GM13976 (cell line): Measurements from ENCODE around the gene CDK14.

ENCODE experiments used
- DNase-seq: peaks from one replicate; pipeline ENCODE4 v3.0.0; 2012; ENCODE audit warnings: low spot score
- CTCF ChIP-seq: IDR thresholded peaks from 2 replicates; pipeline ENCODE4 v1.5.1; 2012; ENCODE audit warnings: borderline replicate concordance, mild to moderate bottlenecking; ENCODE audit not compliant: insufficient read depth; ENCODE audit errors: extremely low read depth, missing control alignments, control extremely low read depth
- in situ Hi-C: fragments of 300-500 bp; cut with MboI; formaldehyde crosslinking; loops from one replicate; pipeline ENCODE4 v1.12.0; 2022; ENCODE audit warnings: low sequenced_read_pairs, mixed read lengths, inconsistent platforms; ENCODE audit not compliant: unreplicated experiment

Gene CDK14

DNA sequence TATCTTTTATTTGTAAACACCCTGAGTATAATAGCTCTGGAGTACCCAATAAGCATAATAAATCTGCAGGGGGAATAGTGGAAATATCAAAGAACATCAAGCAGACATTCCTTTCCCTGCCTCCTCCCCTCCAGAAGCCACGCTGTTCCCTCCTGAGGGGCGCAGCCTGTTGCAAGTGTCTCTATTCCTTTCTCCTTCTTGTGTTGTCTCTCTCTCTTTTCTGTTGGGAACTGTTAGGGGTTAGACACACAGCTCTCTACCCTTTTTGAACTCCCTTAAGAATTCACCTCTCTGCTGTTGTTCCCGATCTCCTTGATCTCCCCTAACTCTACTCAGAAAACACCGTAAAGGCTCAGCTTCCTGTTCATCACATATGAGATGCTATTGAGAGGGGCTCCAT is 490.1 kb downstream of the CDK14 start:
- DNase-seq, result no peak
- no peak for TF ChIP-seq CTCF
- in situ Hi-C loops, result loop anchor here (25.0 kb wide), 1 partner anchor 551 kb away; no protein-coding TSS in a partner anchor

- no peak for DNase-seq
- TF ChIP-seq CTCF, result no peak
- in situ Hi-C loops, result loop anchor here (25.0 kb wide), 1 partner anchor 549 kb away; no protein-coding TSS in a partner anchor
These were observed 492.0 kb downstream of the CDK14 start for GRCh38 chr7:91088156-91088555.

GRCh38 chr7:91088691-91089090 is 492.6 kb downstream of the CDK14 start:
- no peak for TF ChIP-seq CTCF
- DNase-seq, result no peak
- in situ Hi-C loops, result loop anchor here (25.0 kb wide), 1 partner anchor 549 kb away; no protein-coding TSS in a partner anchor

DNA sequence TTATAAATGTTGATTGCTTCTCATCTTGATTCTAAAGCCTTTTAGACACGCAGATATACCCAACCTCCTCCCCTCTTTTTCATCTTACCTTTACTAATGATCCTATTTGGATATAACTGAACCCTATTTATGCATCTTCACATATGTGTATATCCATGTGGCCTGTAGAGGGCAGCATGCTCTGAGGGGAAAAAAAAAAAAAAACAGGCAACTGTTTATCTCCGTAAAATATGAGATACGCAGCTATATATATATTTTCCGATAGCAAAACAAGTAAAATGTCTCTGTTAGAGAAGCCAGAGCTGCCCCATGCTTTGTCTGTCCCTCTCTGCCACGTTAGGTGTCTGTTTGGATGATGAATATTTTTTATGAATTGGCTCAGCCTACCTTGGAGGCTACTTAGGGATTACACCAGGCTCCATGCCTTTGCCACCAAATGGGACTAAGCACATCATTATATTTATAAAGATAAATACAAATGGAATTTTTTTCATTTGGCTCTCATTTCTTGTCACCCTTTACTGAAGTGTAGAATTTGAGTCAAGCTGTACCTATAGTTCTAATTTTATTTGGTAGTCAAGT is 493.4 kb downstream of the CDK14 start:
- DNase-seq, result no peak
- TF ChIP-seq CTCF, result peak; percentile 42
- in situ Hi-C loops, result loop anchor here (25.0 kb wide), 1 partner anchor 548 kb away; no protein-coding TSS in a partner anchor

DNA sequence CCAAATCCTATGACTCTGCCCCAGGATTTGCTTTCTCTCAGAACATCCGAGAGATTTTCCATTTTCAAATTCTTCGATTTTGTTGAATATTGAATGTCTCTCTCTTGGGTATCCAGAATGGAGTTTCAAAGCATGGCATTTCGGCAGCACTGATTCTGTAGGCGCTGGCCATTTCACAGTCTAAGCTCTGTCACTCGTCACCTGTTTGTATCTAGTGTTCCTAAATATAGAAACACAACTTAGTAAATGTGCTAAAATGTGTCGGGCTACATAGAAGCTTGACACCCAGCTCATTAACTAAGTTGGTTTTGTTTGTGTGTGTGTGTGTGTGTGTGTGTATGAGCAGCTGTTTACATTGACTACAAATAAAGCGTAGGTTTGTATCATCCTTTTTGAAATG is 494.6 kb downstream of the CDK14 start:
- in situ Hi-C loops, result loop anchor here (25.0 kb wide), 1 partner anchor 547 kb away; no protein-coding TSS in a partner anchor
- TF ChIP-seq CTCF, result no peak
- DNase-seq, result no peak

DNA sequence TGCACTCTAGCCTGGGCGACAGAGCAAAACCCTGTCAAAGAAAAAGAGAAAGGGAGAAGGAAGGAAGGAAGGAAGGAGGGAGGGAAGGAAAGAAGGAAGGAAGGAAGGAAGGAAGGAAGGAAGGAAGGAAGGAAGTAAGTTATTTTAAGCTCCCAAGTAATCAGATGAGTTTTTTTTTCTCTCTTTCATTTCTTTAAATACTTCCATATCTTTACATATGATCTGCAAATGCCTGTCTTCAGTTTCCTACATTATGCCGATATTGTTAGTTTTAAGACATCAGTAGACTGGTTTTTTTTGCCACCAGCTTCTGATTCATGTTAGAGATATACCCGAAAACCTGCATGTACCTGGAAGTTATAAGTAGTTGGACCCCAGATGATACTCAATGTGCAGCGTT is 495.5 kb downstream of the CDK14 start:
- in situ Hi-C loops, result loop anchor here (25.0 kb wide), 1 partner anchor 546 kb away; no protein-coding TSS in a partner anchor
- TF ChIP-seq CTCF, result no peak
- DNase-seq, result no peak
